DMS153 treated with DMSO at 0.1 percent for 48 hours (cell line): ENCODE results near the gene SIX3.

Experiments used
- DNase-seq: peaks from one replicate; lab custom pipeline; 2025; ENCODE audit not compliant: unreplicated experiment; lab: John Stamatoyannopoulos, UW

Gene SIX3

DNA sequence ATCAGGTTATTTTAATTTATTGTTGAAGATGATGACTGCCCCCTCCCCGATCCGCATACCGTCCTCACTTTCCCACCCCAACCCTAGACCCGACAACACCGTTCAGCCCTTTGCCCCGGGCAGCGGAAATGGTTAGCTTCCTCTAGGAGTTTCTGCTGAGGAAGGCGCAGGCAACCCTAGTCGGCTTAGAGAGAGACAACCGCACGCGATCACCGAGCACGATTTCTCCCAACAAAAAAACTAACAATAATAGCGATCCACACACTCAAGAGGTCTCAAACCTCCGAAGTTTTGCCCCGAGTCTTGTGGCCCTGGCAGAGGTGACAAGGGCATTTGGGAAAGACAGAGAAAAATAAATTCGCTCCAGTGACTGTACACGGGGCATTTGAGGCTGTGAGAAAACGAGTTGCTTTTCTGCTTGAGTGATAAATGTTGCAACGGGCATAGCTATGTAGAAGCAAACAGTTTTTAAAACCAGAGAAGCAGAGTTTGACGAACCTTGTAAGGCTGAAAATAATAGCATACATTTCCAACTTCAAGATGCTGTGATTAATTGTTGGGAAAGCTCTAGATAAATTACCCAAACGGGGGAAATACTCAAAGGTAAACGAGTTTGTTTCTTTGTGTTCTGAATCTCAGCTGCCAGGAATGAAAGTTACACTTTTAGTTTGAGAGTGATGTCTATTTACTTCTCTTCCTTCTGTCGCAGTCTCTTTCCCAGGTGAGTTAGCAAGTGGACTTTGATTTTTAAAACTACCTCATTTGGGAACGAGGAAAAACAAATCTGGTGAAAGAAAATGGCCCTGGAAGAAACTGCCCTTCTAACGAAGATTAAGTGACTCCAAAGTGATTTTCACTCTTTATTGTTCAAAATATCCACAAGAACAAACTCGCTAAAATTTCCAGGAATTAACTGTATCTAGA, 11.0 kb upstream of the SIX3 start:
- DNase-seq: no peak

GRCh38 chr2:44931198-44931780, 10.2 kb upstream of the SIX3 start:
- no peak for DNase-seq

DNA sequence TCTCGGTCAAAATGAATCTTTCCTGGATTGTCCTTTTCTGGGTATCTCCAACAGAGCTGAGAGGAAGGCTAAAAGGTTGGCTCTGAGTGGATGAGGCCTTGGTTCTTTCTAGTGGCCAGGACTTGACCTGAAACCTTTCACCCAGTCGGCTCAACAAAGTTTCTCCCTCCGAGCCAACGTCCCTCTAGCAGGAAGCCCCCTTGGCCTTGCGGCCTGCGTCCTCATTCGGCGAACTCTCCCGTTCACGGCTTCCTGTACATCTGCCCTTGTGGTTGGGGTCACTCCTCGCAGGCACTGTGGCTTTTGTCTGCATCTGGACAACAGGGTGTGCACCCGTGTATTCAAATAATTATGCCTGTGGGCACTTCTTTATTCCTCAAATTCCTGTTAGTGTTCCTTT, 9.4 kb upstream of the SIX3 start:
- no peak for DNase-seq

- DNase-seq: no peak
Measured at GRCh38 chr2:44932564-44933392, 8.7 kb upstream of the SIX3 start.

DNA sequence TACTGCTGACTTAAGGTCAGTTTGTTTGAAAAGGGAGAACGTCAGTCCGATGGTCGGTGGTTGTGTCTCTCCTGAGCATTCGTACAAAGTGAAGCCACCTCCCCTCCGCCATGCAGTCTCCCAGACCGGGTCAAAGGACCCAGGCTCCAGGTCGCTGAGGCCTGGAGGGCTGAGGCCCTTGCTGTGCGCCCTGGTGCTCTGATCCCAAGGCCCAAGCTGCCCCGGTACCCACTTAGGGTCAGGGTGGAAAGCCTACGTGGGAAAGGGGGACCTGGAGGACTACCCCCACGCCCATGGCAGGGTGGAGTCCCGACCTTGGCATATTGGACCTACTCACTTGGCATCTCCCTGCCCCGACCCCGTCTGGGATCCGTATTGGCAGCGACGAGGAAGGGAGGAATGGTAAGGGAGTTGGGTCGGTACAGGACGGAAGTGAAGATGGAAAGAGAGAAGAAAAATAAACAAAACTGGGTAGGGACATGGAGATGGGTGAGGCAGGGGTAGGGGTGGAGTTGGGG, 8.0 kb upstream of the SIX3 start:
- DNase-seq: no peak

- DNase-seq: peak; percentile 23
Measured at GRCh38 chr2:44934038-44934982, 7.2 kb upstream of the SIX3 start.

DNA sequence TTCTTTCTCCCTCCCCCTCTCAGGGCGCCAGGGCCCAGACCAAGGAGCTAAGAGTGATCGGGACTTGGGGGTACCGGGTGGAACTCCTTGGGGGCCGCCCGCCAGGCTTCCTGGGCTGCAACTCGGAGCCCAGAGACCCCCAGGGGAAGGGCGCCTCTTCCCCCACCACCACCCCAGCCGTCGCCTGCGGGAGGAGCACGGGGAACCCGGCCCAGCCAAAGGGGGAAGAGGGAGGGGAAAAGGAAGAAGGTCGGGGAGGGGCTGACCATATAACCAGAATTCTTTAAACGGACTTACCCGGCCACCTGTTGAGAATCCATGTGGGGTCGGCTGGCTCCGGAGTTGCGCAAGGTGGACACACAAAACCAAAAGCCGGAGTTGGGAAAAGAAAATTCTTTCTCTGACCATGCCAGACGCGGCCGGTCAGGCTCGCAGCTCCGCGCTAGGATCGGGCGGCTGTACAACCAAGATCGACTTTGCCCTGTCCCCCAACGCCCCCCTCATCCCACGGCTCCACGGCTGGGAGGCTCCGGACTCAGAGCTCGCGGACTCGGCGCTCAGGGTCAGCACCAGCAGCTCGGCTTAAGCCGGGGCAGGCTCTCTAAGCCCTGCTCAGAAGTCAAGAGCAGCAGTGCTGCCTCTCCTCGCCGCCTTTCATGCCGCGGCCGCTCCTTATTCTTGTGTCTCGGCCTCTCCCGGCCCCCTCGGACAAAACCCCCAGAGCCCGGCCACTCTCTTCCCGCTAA, 6.3 kb upstream of the SIX3 start:
- no peak for DNase-seq

DNA sequence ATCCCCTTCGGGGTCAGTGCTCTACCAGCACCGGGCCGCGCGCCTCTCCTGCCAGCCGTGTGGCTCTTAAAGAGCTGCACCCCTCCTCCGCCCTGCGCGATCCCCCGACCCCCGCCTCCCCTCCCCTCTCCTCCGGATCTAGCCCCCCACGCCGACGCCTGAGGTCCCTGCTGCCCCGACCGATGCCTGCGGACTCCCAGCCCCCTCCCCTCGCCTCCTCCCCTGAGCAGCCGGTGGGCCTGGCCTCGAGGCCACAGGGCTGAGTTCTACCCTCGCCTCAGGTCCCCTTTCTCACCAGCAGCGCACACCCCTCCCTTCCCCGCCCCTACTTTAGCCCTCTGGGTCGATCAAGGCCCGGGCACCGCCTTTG, 5.8 kb upstream of the SIX3 start:
- DNase-seq: no peak

GRCh38 chr2:44936275-44936674, 5.2 kb upstream of the SIX3 start:
- no peak for DNase-seq

GRCh38 chr2:44936715-44937687, 4.5 kb upstream of the SIX3 start:
- DNase-seq: no peak

GRCh38 chr2:44937688-44938240, 3.7 kb upstream of the SIX3 start:
- peak; percentile 12 for DNase-seq

DNA sequence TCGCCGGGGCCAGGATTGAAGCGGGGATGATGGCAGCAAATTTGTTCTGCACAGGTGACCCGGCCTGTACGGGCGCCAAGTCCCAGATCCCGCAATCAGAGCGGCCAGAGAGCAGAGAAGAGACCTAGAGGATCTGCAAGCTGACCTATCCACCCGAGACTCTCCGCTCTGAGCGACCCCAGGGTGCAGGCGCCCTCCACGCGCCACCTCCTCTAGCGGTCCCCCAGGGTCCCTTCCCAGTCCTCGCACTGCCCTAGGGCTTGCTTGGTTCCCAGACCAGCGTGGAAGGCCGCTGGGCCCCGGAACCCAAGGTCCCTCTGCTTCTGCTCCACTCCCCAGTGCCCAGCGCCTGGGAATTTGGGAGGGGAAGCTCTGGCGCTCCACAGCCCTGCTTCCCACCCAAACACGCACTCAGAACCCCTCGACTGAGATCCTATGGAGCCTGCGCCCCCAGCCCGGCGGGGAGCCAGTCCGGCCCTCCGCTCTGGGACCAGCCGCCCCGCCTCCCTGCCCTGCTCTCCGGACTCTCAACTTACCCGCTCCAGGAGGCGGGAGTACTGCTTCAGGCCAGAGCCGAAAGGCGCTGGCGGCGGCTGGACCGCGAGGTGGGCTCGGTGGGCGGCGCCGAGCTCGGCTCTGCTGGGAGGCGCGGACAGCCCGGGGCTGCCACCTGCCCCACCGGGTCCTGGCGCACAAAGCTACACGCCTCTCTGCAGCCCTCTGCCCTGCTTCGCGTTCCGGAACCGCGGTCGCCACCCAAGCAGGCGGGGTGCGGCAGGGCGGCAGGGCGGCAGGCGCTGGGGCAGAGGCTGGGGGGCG, 3.0 kb upstream of the SIX3 start:
- DNase-seq: peak; percentile 11

- DNase-seq: no peak
Measured at GRCh38 chr2:44939106-44940048, 2.1 kb upstream of the SIX3 start.

DNA sequence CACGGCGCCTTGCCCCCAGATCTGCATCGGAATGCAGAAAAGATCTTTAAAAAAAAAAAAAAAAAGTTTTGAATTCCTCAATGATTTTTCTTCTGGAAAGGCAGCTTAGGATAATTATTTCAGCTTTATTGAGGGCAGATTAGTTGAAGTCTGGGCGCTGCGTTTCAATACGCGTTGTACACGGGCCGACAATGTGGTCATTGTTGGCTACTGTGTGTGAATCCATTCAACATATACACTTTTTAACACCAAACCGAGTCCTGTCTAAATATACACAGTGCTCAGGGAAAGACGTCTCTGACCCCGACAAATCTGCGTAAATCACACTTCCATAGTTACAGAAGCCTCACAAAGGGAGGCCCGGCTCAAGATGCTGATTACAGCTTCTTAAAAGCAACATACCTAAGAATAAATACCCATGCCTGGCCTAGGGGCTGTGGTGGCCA, 1.4 kb upstream of the SIX3 start:
- no peak for DNase-seq

DNA sequence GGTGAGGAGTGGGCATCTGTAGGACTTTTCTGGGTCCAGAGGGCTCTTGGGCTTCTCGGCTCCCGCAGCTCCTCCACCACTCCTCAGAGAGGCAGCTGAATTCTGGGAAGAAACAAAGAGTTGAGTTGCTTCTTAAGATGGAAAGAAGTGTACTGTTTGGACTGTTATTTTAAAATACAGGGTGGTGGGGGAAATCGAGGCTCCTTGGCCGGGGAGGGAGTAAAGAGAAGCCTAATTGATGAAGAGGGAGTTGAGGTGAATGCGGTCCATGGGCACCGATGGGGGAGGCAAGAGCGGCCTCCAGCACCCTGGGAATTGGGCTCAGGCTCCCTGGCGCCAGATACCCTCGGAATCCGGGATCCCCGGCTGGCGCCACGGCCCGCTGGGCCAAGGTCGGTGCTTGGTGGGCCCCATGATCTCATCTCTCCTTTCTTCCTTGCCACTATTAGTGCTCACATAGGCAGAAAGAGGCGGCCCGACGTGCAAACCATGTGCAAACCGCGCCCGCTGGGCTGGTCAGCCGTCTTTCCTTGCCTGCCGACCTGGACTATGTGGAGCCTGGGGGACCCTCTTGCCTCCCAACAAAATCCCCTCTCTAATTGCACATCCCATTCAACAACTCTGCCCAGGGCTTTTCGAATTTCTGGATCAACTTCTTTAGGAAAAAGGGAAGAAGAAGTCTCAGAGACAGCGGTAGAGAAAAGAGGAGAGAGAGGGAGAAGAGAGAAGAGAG, 604 bp upstream of the SIX3 start:
- no peak for DNase-seq
